Fibroblast of mammary gland (primary cell): ENCODE results near the gene LORICRIN.

Experiments used
- DNase-seq: peaks from one replicate; pipeline ENCODE4 v3.0.0-alpha.2; 2010; ENCODE audit warnings: low read depth
- H3K4me3 ChIP-seq: 2 replicates; pipeline ENCODE4 v1.5.1; 2011; ENCODE audit warnings: low read depth, mild to moderate bottlenecking, low read length, moderate library complexity; ENCODE audit not compliant: control insufficient read depth
- CTCF ChIP-seq: conservative IDR thresholded peaks from 2 replicates; pipeline ENCODE4 v1.5.1; 2011; ENCODE audit warnings: low read depth, low read length, inconsistent platforms; ENCODE audit not compliant: control insufficient read depth, insufficient read depth

Gene LORICRIN

GRCh38 chr1:153307221-153307600 lies 47.7 kb downstream of the LORICRIN start:
- DNase-seq: no peak
- TF ChIP-seq CTCF: no peak
- H3K4me3 ChIP-seq: no peak overlapping the region

- no peak overlapping the region for H3K4me3 ChIP-seq
- no peak for DNase-seq
- TF ChIP-seq CTCF: no peak
Measured at GRCh38 chr1:153308540-153308939, 49.1 kb downstream of the LORICRIN start.

- no peak for DNase-seq
Measured at GRCh38 chr1:153309441-153309840, 50.0 kb downstream of the LORICRIN start.

GRCh38 chr1:153310526-153310925 lies 51.0 kb downstream of the LORICRIN start:
- DNase-seq: no peak
- no peak overlapping the region for H3K4me3 ChIP-seq
- TF ChIP-seq CTCF: no peak

More at GRCh38 chr1:153309441-153309840, 50.0 kb downstream of the LORICRIN start:
- TF ChIP-seq CTCF: no peak
- no peak overlapping the region for H3K4me3 ChIP-seq
